HG03103 (cell line): Measurements from ENCODE around the gene ANXA11.
"Not testable (repeated sequence)": the region's sequence is repeated elsewhere in the genome, so short reads cannot be mapped to it uniquely, and the experiment has no call there.

ENCODE experiments used
- ATAC-seq: cut with Tn5 transposase; IDR thresholded peaks from one replicate; pipeline ENCODE4 v1.9.1; 2021; ENCODE audit warnings: low read depth; ENCODE audit not compliant: unreplicated experiment

The ANXA11 gene

DNA sequence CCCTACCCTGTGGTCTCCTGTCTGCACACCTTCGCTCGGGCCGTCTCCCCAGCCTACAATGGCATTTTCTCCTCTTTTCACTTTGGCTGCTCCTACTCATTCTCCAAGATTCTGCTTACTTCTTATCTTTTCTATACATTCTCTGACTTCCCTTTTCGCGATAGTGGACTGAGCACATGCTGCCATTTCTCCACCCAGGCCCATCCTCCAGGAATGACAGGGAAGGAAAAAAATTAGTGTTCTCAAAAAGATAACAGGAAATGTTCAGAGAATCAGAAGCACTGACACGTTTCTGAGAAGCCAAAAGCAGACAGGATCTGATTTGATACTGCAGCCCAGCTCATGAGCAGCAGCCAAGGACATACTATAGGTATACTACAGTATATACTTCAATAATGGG is 6.4 kb upstream of the ANXA11 start:
- ATAC-seq, result no peak

DNA sequence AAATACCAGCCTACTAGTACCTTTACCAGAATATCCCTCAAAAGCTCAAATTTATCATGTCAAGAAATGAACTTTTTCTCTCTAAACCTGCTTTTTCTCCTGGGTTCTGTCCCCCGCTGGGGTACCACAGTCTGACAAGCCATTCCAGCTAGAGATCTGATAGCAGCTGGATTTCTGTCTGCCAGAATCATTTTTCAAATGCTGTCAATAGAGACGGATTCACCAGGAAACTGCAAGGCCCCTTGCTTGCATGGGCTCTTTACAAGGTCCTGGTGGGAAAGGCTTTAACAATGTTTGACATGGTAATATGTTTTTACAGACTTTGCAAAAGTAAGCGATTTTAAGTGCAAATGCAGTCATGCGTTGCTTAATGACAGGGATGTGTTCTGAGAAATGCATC is 4.9 kb upstream of the ANXA11 start:
- ATAC-seq, result no peak

- ATAC-seq, result no peak
These were observed 2.5 kb upstream of the ANXA11 start for GRCh38 chr10:80207768-80208370.

DNA sequence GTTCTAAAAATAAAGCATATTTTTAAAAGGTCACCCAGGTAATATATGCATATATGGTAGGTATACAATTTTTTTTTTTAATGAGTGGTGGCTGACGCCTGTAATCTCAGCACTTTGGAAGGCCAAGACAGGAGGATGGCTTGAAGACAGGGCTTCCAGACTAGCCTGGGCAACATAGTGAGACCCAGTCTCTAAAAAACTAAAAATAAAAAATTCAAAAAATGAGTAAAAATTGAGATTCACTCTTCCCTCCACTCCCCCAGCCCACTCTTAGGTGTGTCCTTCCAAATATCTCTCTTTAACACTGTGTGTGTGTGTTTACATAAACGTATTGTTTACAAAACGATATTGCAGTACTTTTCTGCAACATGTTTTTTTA is 929 bp upstream of the ANXA11 start:
- no peak for ATAC-seq

DNA sequence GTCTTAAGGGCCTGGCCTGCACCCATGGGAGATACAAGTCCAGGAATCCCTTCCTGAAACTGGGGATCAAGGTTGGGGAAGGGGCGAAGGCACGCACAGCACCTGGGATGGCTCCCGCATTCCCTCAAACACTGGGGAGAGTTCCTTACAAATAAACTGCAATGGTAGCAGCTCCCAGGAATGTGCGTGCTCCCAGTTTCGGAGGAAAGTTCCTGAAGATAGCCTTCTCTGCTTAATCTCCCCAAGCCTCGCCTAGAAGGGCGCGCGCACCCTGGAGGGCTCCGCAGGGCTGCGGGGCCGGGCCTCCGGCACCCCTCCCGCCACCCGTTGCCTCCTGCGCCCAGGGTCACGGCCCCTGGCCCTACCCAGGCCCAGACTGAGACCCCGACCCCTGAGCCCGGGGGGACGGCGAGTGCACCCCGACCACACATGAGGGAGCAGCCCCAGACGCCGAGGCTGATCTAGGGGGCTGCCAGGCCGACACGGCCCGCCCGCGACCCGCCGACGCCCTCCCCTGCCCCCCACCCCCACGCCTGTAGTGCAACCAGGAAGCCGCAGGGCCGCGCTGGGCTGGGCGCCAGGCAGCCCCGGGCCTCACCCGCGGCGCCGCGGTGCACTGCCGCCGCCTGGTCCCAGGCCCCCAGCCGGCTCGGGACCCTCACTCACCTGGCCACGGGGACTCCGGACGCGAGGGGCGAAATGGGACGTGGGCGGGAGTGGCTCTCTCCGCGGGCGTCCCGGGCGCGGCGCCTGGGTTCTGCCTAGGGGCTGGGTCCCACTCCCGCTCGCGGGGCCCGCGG is 460 bp downstream of the ANXA11 start:
- ATAC-seq, result peak; percentile 34

DNA sequence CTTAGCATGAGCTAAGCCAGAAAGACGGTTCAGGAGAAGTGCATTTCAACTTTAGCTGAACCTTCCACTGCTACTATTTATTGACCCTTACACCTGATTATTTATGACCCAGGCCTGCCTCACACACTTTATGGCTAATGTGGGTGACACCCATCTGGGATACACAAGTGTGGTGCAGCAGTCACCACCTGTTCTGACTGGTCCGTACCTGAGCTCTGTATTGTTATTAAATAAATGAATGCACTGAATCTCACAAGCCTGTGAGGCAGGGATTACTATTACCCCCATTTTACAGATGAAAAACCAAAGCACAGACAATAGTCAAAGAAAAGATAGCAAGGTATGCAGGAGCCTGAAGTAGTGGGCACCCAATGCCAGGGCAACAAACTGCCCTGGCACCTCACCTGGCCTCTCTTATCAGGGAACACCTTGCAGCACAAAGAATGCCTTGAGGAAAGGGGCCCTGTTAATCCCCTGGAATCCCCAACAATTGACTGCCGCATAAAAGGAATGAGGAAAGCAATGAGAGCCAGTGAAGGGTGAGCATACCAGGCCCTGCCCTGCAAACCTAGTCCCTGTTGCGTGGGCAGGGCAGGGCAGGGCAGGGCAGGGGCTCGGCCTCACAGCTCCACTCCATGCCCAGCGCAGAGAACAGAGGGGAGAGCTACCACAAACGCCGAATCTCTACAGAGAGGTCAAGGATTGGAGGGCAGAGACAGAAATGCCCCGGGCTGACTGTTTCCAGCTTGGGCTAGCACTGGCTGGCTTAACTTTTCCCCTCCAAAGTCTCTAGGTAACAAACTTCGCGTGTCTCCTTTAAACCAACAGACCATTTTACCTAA is 1.3 kb downstream of the ANXA11 start:
- ATAC-seq, result no peak

GRCh38 chr10:80202934-80203834 is 2.2 kb downstream of the ANXA11 start:
- peak; percentile 40 for ATAC-seq

GRCh38 chr10:80202530-80202929 is 2.8 kb downstream of the ANXA11 start:
- ATAC-seq, result not testable (repeated sequence)

- no peak for ATAC-seq
These were observed 3.7 kb downstream of the ANXA11 start for GRCh38 chr10:80201608-80202141.

GRCh38 chr10:80200687-80201086 is 4.7 kb downstream of the ANXA11 start:
- no peak for ATAC-seq

- ATAC-seq, result no peak
These were observed 5.1 kb downstream of the ANXA11 start for GRCh38 chr10:80200259-80200658.

- ATAC-seq, result no peak
These were observed 5.5 kb downstream of the ANXA11 start for GRCh38 chr10:80199828-80200227.

GRCh38 chr10:80197972-80198916 is 7.1 kb downstream of the ANXA11 start:
- no peak for ATAC-seq

GRCh38 chr10:80196950-80197315 is 8.4 kb downstream of the ANXA11 start:
- ATAC-seq, result no peak

DNA sequence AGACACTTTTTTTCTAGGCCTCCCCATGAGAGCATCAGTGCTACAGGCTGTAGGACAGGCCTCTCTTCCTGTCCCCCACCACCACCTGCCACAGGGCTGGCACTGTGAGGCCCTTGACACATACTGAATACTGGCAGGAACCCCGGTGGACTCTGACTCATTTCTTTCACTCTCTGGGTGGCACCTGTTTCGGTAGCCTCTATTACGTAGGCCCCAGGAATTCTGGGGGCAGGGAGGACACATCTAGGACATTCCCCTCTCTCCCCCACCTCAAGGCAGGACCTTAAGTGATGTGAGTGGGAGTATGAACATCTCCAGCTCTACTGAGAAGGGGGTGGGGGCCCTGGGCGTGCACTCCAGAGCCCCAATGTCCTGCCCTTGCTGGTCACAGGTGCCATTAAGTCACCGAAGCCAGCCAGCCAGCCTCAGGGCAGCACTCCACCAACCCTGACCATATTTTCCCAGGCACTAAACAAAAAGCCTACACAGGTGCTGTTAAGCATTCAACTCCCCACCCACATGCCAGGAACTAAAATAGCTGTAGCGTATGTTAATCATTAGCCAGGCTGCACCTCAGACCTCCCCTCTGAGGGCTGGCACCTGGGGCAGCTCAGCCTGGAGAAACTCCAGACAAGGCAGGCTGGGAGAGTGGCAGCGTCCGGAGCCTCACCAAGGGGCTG is 8.9 kb downstream of the ANXA11 start:
- ATAC-seq, result peak; percentile 66

- ATAC-seq, result no peak
These were observed 10.2 kb downstream of the ANXA11 start for GRCh38 chr10:80195046-80195574.

DNA sequence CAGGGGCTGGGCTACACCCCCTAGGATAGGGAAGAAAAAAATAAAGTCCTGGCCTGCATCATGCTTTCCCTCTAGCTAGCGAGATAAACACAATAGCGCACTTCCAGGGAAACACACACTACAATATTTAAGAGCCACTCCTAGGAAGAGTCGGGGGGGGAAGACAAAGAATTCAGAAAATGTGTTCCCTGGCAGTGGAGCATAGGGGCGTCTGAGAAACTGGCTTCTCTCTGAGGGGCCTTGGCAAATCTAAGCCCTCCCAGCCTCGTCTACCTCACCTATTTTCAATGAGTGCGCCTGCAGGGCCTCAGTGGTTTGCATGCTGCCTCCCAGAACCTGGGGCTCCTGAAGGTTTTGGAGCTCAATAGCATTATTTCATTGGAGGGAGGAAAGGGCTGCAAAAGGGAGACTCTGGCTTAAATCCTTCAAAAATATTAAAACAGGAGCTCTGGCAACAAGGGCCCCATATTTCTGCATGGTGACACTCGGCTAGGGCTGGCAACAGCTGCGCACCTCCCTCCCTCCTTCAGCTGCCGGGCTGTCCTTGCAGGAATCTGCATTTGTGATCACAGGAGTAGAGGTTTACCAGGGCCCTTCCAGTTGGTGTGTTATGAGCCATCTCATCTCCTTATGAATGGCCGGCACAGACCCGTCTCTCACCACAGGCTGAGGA is 10.8 kb downstream of the ANXA11 start:
- no peak for ATAC-seq

- no peak for ATAC-seq
These were observed 12.8 kb downstream of the ANXA11 start for GRCh38 chr10:80192553-80192952.
